ENCODE measurements around the gene ODF4. TPM values are rescaled to one million over a fixed set of nuclear protein-coding genes. Genes with fewer than 3 reads are reported as not detected.

Gene ODF4
- polyA plus RNA-seq, 1 of the 3 experiments (the other 2 are of a cell fraction), result not detected

DNA sequence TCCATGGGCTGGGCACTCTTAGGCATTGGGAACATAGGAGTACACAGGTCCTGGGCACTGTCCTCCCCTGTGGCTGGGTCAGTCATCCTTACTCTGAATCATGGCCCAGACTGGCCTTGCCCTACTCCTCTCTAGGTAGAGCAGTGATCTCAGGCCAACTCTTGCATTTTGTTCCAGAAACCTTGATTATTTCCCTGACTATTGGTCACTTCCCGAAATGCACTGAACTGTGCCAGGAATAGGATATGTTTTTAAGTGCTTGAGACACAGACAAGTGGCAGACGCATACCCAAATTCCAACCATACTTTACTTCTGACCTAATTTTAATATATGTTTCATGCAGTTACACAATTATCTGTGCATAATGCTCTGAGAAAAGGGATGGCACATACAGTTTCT is 26.6 kb downstream of the ODF4 start (continued):
- TF ChIP-seq, protein P1, sequence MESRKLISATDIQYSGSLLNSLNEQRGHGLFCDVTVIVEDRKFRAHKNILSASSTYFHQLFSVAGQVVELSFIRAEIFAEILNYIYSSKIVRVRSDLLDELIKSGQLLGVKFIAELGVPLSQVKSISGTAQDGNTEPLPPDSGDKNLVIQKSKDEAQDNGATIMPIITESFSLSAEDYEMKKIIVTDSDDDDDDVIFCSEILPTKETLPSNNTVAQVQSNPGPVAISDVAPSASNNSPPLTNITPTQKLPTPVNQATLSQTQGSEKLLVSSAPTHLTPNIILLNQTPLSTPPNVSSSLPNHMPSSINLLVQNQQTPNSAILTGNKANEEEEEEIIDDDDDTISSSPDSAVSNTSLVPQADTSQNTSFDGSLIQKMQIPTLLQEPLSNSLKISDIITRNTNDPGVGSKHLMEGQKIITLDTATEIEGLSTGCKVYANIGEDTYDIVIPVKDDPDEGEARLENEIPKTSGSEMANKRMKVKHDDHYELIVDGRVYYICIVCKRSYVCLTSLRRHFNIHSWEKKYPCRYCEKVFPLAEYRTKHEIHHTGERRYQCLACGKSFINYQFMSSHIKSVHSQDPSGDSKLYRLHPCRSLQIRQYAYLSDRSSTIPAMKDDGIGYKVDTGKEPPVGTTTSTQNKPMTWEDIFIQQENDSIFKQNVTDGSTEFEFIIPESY (IDR thresholded peaks at IDR 0.05; ENCODE audit: borderline replicate concordance, low read depth), result no peak
- TF ChIP-seq SIN3A (IDR thresholded peaks at IDR 0.05; ENCODE audit: borderline replicate concordance, low read depth, low read length), result no peak
- no peak for TF ChIP-seq RFX5 (IDR thresholded peaks at IDR 0.05; ENCODE audit: low read length)
- no peak for TF ChIP-seq RAD21 (IDR thresholded peaks at IDR 0.05; ENCODE audit: low read length)

DNA sequence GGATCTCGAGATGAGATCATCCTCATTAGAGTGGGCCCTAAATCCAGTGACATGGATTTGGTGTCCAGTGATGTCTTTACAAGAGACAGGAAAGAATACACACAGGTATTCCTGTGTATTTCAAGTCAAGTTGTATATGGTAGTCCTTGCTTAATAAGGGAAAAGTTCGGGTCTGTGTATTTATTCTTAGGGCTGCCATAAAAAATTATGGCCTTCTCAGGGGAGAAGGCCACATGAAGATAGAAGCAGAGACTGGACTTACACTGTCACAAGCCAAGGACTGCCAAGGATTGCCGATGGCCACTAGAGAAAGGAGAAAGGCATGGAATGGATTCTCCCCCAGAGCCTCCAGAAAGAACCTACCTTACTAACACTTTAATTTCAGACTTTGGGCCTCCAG is 28.6 kb downstream of the ODF4 start:
- 94% methylated on average over 3 of the region's 3 CpGs for WGBS (ENCODE audit: low lambda C conversion rate)
- DNase-seq, result no peak
- Histone ChIP-seq H3K4me3 (ENCODE audit: low read depth in 2 of 2, low read length in 1 of 2) (no peak overlapping the region), H3K9me3 (no peaks in the 10 kb centered on the region), H2AFZ (ENCODE audit: low read depth) (no peak overlapping the region), H3K79me2 (ENCODE audit: insufficient read depth) (no peaks in the 10 kb centered on the region), H3K27ac (ENCODE audit: low read depth in 2 of 2, low read length in 1 of 2) (no peak overlapping the region), H3K9me2 (no peaks in the 10 kb centered on the region), H3K4me2 (no peak overlapping the region), H3K36me3 (replicated peaks in 1 of 2; ENCODE audit: control insufficient read depth in 1 of 2, insufficient read depth in 2 of 2, low read length in 1 of 2) (peaks cover 23 to 29% of the 10 kb centered on the region in 2 experiments), H3K27me3 (ENCODE audit: insufficient read depth) (no peaks in the 10 kb centered on the region), H3F3A (replicated peaks; ENCODE audit: insufficient read depth) (peaks cover 17% of the 10 kb centered on the region), H3K9ac (no peak overlapping the region), H3K4me1 (ENCODE audit: control insufficient read depth in 1 of 2, insufficient read depth in 2 of 2, low read depth in 1 of 2, low read length in 1 of 2) (peaks cover 0 to 5% of the 10 kb centered on the region in 2 experiments; a peak in 2 of 4 replicates), H4K20me1 (ENCODE audit: insufficient read depth) (no peaks in the 10 kb centered on the region)
- TF ChIP-seq, protein P2, sequence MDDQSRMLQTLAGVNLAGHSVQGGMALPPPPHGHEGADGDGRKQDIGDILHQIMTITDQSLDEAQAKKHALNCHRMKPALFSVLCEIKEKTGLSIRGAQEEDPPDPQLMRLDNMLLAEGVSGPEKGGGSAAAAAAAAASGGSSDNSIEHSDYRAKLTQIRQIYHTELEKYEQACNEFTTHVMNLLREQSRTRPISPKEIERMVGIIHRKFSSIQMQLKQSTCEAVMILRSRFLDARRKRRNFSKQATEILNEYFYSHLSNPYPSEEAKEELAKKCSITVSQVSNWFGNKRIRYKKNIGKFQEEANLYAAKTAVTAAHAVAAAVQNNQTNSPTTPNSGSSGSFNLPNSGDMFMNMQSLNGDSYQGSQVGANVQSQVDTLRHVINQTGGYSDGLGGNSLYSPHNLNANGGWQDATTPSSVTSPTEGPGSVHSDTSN (IDR thresholded peaks at IDR 0.05), result no peak
- TF ChIP-seq, protein P3, sequence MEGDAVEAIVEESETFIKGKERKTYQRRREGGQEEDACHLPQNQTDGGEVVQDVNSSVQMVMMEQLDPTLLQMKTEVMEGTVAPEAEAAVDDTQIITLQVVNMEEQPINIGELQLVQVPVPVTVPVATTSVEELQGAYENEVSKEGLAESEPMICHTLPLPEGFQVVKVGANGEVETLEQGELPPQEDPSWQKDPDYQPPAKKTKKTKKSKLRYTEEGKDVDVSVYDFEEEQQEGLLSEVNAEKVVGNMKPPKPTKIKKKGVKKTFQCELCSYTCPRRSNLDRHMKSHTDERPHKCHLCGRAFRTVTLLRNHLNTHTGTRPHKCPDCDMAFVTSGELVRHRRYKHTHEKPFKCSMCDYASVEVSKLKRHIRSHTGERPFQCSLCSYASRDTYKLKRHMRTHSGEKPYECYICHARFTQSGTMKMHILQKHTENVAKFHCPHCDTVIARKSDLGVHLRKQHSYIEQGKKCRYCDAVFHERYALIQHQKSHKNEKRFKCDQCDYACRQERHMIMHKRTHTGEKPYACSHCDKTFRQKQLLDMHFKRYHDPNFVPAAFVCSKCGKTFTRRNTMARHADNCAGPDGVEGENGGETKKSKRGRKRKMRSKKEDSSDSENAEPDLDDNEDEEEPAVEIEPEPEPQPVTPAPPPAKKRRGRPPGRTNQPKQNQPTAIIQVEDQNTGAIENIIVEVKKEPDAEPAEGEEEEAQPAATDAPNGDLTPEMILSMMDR (IDR thresholded peaks at IDR 0.05), result no peak
- TF ChIP-seq, protein P4, sequence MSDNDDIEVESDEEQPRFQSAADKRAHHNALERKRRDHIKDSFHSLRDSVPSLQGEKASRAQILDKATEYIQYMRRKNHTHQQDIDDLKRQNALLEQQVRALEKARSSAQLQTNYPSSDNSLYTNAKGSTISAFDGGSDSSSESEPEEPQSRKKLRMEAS (IDR thresholded peaks at IDR 0.05; ENCODE audit: low read depth), result no peak
- TF ChIP-seq EP300 (IDR thresholded peaks at IDR 0.05; ENCODE audit: borderline replicate concordance in 1 of 2, low read depth in 1 of 2, low read length in 1 of 2) (no peak), YY1 (IDR thresholded peaks at IDR 0.05; ENCODE audit: low read depth) (no peak), FOSL2 (IDR thresholded peaks at IDR 0.05; ENCODE audit: borderline replicate concordance, low read depth) (no peak), TEAD4 (IDR thresholded peaks at IDR 0.05; ENCODE audit: borderline replicate concordance, insufficient read depth) (no peak)
- POLR2A ChIA-PET, result no interaction called here
- CTCF ChIA-PET, result no interaction called here
